Panc1 (cell line): ENCODE results near the gene HIPK2. TPM values are rescaled to one million over a fixed set of nuclear protein-coding genes. Genes with fewer than 3 reads are reported as not detected.

ENCODE experiments used
- ATAC-seq: fragments of 200-7000 bp; cut with Tn5 transposase; 2 replicates; pipeline ENCODE4 v1.9.1; 2020; ENCODE audit warnings: mild to moderate bottlenecking, moderate library complexity
- BruUV-seq: library from RNA; stranded (reverse); fragments of 400-500 nt; replicated peaks from 2 replicates; lab custom pipeline; 2021; lab: Mats Ljungman, UMichigan
- CTCF ChIA-PET: fragments of 300-600 bp; sonication (Branson Sonifier 250); formaldehyde crosslinking; loops from one replicate; lab custom pipeline; 2022; ENCODE audit warnings: antibody characterized with exemption; lab: Charles Lee
- POLR2A ChIA-PET: fragments of 300-600 bp; sonication (Branson Sonifier 250); formaldehyde crosslinking; loops from one replicate; lab custom pipeline; 2022; ENCODE audit warnings: antibody characterized with exemption; lab: Charles Lee
- DNase-seq: peaks from one replicate; pipeline ENCODE4 v3.0.0-alpha.2; 2010; ENCODE audit warnings: low read depth, low spot score
- H3K27ac ChIP-seq: 2 replicates; pipeline ENCODE4 v1.5.1; 2011; ENCODE audit warnings: mild to moderate bottlenecking, low read length, inconsistent platforms
- H3K27me3 ChIP-seq: fragments of 200-500 bp; sonication (Bioruptor generic); 2 replicates; pipeline ENCODE4 v1.6.0; 2014; ENCODE audit warnings: low read length, inconsistent platforms; ENCODE audit not compliant: control insufficient read depth, insufficient read depth
- H3K36me3 ChIP-seq: fragments of 200-500 bp; sonication (Bioruptor generic); 2 replicates; pipeline ENCODE4 v1.5.1; 2014; ENCODE audit warnings: inconsistent platforms, mild to moderate bottlenecking, low read length, moderate library complexity; ENCODE audit not compliant: control insufficient read depth, insufficient read depth
- H3K4me1 ChIP-seq: 2 replicates; pipeline ENCODE4 v1.5.1; 2011; ENCODE audit warnings: inconsistent platforms, mild to moderate bottlenecking, low read length, moderate library complexity; ENCODE audit not compliant: control insufficient read depth, insufficient read depth
- H3K4me3 ChIP-seq, 2 experiments: 2 replicates each; pipeline ENCODE4 v1.5.1; 2011 to 2012; ENCODE audit warnings: low read depth in 2 of 2, low read length in 2 of 2, mild to moderate bottlenecking in 2 of 2, inconsistent platforms in 1 of 2, moderate library complexity in 1 of 2
- H3K9me3 ChIP-seq: fragments of 200-500 bp; sonication (Bioruptor generic); 2 replicates; pipeline ENCODE4 v1.5.1; 2014; ENCODE audit warnings: low read depth, mild to moderate bottlenecking, inconsistent platforms, low read length, moderate library complexity; ENCODE audit not compliant: control insufficient read depth, insufficient read depth
- CTCF ChIP-seq: fragments of 450-650 bp; IDR thresholded peaks from 2 replicates; pipeline ENCODE4 v1.5.1; 2017; ENCODE audit warnings: mild to moderate bottlenecking
- POLR2AphosphoS5 ChIP-seq: IDR thresholded peaks from 2 replicates; pipeline ENCODE4 v1.6.1; 2012; ENCODE audit warnings: mild to moderate bottlenecking, low read depth, low read length, moderate library complexity
- REST ChIP-seq, 2 experiments: IDR thresholded peaks; 2 replicates each; pipeline ENCODE4 v1.6.1; 2011 to 2012; ENCODE audit warnings: low read depth in 2 of 2, control low read depth in 1 of 2, low read length in 1 of 2, mild to moderate bottlenecking in 1 of 2, moderate library complexity in 1 of 2; ENCODE audit not compliant: insufficient read depth in 1 of 2
- SIN3A ChIP-seq: IDR thresholded peaks from 2 replicates; pipeline ENCODE4 v1.6.1; 2012; ENCODE audit warnings: low read depth, mild to moderate bottlenecking, low read length, moderate library complexity, borderline replicate concordance; ENCODE audit not compliant: insufficient read depth
- TCF7L2 ChIP-seq: IDR thresholded peaks from 2 replicates; pipeline ENCODE4 v1.6.1; 2011; ENCODE audit warnings: mild to moderate bottlenecking, low read depth, low read length, inconsistent platforms
- in situ Hi-C: cut with HindIII; loops from 2 replicates; pipeline ENCODE4 v1.10.0; 2016; ENCODE audit warnings: low sequenced_read_pairs, low pct_unique_long_range_greater_than_20kb
- intact Hi-C: fragments of 100-400 bp; cut with micrococcal nuclease; formaldehyde crosslinking; loops from one replicate; pipeline ENCODE4 v1.10.0; 2022; ENCODE audit not compliant: unreplicated experiment
- total RNA-seq: library from RNA; stranded (reverse); gene quantifications from one replicate; pipeline ENCODE4 v1.2.1, GENCODE V29; 2021; ENCODE audit not compliant: unreplicated experiment

HIPK2 gene
- total RNA-seq, 1 experiment from 2014 or later = 34.1 TPM

GRCh38 chr7:139769066-139769465 is 8.7 kb downstream of the HIPK2 start:
- BruUV-seq = no TSS peak
- CTCF ChIA-PET = no interaction called here
- POLR2A ChIA-PET = no interaction called here
- intact Hi-C loops (no loop called here), in situ Hi-C loops (no loop called here)
- TF ChIP-seq REST (IDR thresholded peaks at IDR 0.05; ENCODE audit: insufficient read depth in 1 of 2, low read depth in 2 of 2, low read length in 1 of 2) = no peak
- no peak for DNase-seq
- Histone ChIP-seq H3K27ac (no peak overlapping the region), H3K4me3 (no peak overlapping the region), H3K4me1 (peaks cover 11% of the 10 kb centered on the region), H3K36me3 (no peaks in the 10 kb centered on the region), H3K27me3 (no peaks in the 10 kb centered on the region), H3K9me3 (no peaks in the 10 kb centered on the region)
- ATAC-seq = no peak

- 0 out of 2 replicates have a peak, but pooled peaks have one; percentile 20 for ATAC-seq
- no peaks in the 10 kb centered on the region for H3K9me3 ChIP-seq
- TF ChIP-seq REST (IDR thresholded peaks at IDR 0.05; ENCODE audit: insufficient read depth in 1 of 2, low read depth in 2 of 2, low read length in 1 of 2) (no peak), SIN3A (no peak)
- ChIA-PET CTCF (no interaction called here), POLR2A (no interaction called here)
- intact Hi-C loops = no loop called here
- no peaks in the 10 kb centered on the region for H3K27me3 ChIP-seq
- no TSS peak for BruUV-seq
- in situ Hi-C loops = no loop called here
- H3K4me3 ChIP-seq = no peak overlapping the region
- no peaks in the 10 kb centered on the region for H3K36me3 ChIP-seq
- DNase-seq = no peak
- no peak overlapping the region for H3K27ac ChIP-seq
- H3K4me1 ChIP-seq = peaks cover 10% of the 10 kb centered on the region
Observed at GRCh38 chr7:139768249-139768824, 9.5 kb downstream of the HIPK2 start.

- ATAC-seq = no peak
- no TSS peak for BruUV-seq
- Histone ChIP-seq H3K4me3 (no peak overlapping the region), H3K4me1 (peaks cover 10% of the 10 kb centered on the region), H3K27me3 (no peaks in the 10 kb centered on the region), H3K36me3 (no peaks in the 10 kb centered on the region), H3K27ac (no peak overlapping the region), H3K9me3 (no peaks in the 10 kb centered on the region)
- in situ Hi-C loops = no loop called here
- intact Hi-C loops = no loop called here
- DNase-seq = no peak
- ChIA-PET CTCF (no interaction called here), POLR2A (no interaction called here)
- TF ChIP-seq POLR2AphosphoS5 = no peak
- no peak for TF ChIP-seq TCF7L2
- no peak for TF ChIP-seq CTCF
- no peak for TF ChIP-seq REST (IDR thresholded peaks at IDR 0.05; ENCODE audit: insufficient read depth in 1 of 2, low read depth in 2 of 2, low read length in 1 of 2)
- TF ChIP-seq SIN3A = no peak
Observed at GRCh38 chr7:139767561-139767982, 10.2 kb downstream of the HIPK2 start.
